Activated T-helper 1 cell treated with Interleukin-2 at 50 U/mL for 16 hours (primary cell): Measurements from ENCODE around the gene PLTP.
"Not testable (repeated sequence)": the region's sequence is repeated elsewhere in the genome, so short reads cannot be mapped to it uniquely, and the experiment has no call there.

Source experiments
- DNase-seq: peaks from one replicate; pipeline ENCODE4 v3.0.0-alpha.2; 2020; ENCODE audit warnings: low read depth

Gene PLTP

GRCh38 chr20:45944151-45944964 is 32.4 kb upstream of the PLTP start:
- no peak for DNase-seq

GRCh38 chr20:45943613-45944012 is 31.7 kb upstream of the PLTP start:
- DNase-seq, result no peak

GRCh38 chr20:45940469-45940868 is 28.5 kb upstream of the PLTP start:
- no peak for DNase-seq

GRCh38 chr20:45940053-45940452 is 28.1 kb upstream of the PLTP start:
- DNase-seq, result no peak

- no peak for DNase-seq
These were observed 26.9 kb upstream of the PLTP start for GRCh38 chr20:45938727-45939438.

GRCh38 chr20:45937765-45938164 is 25.8 kb upstream of the PLTP start:
- DNase-seq, result no peak

GRCh38 chr20:45935416-45936046 is 23.6 kb upstream of the PLTP start:
- no peak for DNase-seq

- peak; percentile 97 for DNase-seq
These were observed 22.8 kb upstream of the PLTP start, which contains the start of gene PCIF1 for GRCh38 chr20:45934586-45935415. TSS of gene PCIF1 (plus strand) at chr20:45934683. CDS start at chr20:45939000, 4,317 bp downstream.

GRCh38 chr20:45934046-45934585 is 22.2 kb upstream of the PLTP start:
- no peak for DNase-seq

GRCh38 chr20:45933266-45934045 is 21.5 kb upstream of the PLTP start:
- peak; percentile 35 for DNase-seq

- DNase-seq, result not testable (repeated sequence)
These were observed 19.7 kb upstream of the PLTP start for GRCh38 chr20:45931680-45932079.

- no peak for DNase-seq
These were observed 15.3 kb upstream of the PLTP start for GRCh38 chr20:45927071-45927878.

- no peak for DNase-seq
These were observed 14.7 kb upstream of the PLTP start for GRCh38 chr20:45926731-45927070.

- DNase-seq, result no peak
These were observed 14.0 kb upstream of the PLTP start for GRCh38 chr20:45925821-45926506.

- no peak for DNase-seq
These were observed 12.7 kb upstream of the PLTP start for GRCh38 chr20:45924391-45925261.

GRCh38 chr20:45921337-45922189 is 9.6 kb upstream of the PLTP start:
- no peak for DNase-seq
